Hepatocyte (in vitro differentiated cells): Measurements from ENCODE around the gene LPP. TPM values are rescaled to one million over a fixed set of nuclear protein-coding genes. Genes with fewer than 3 reads are reported as not detected.

Experiments used
- DNase-seq: peaks from one replicate; pipeline ENCODE4 v3.0.0-alpha.2; 2016; ENCODE audit warnings: low spot score
- H2AFZ ChIP-seq: fragments of 200-600 bp; sonication (generic); 2 replicates; pipeline ENCODE4 v1.6.0; 2016; ENCODE audit warnings: antibody characterized with exemption, mild to moderate bottlenecking
- H3K27ac ChIP-seq: fragments of 200-600 bp; sonication (generic); 2 replicates; pipeline ENCODE4 v1.5.1; 2016; ENCODE audit warnings: mild to moderate bottlenecking
- H3K27me3 ChIP-seq: fragments of 200-600 bp; sonication (generic); 2 replicates; pipeline ENCODE4 v1.6.1; 2016
- H3K36me3 ChIP-seq: fragments of 200-600 bp; sonication (generic); replicated peaks from 2 replicates; pipeline ENCODE4 v1.5.1; 2016; ENCODE audit warnings: low read depth; ENCODE audit not compliant: insufficient read depth
- H3K4me1 ChIP-seq: fragments of 200-600 bp; sonication (generic); 2 replicates; pipeline ENCODE4 v1.5.1; 2016; ENCODE audit warnings: mild to moderate bottlenecking, moderate library complexity; ENCODE audit not compliant: insufficient read depth
- H3K4me2 ChIP-seq: fragments of 200-600 bp; sonication (generic); 2 replicates; pipeline ENCODE4 v1.6.0; 2016
- H3K4me3 ChIP-seq: fragments of 200-600 bp; sonication (generic); 2 replicates; pipeline ENCODE4 v1.5.1; 2016; ENCODE audit warnings: mild to moderate bottlenecking
- H3K79me2 ChIP-seq: fragments of 200-600 bp; sonication (generic); 2 replicates; pipeline ENCODE4 v1.6.0; 2017; ENCODE audit warnings: mild to moderate bottlenecking
- H3K9me2 ChIP-seq: fragments of 200-600 bp; sonication (generic); replicated peaks from 2 replicates; pipeline ENCODE4 v1.6.0; 2017; ENCODE audit warnings: mild to moderate bottlenecking; ENCODE audit not compliant: insufficient read depth
- H3K9me3 ChIP-seq: fragments of 200-600 bp; sonication (generic); 2 replicates; pipeline ENCODE4 v1.5.1; 2016; ENCODE audit warnings: low read depth, mild to moderate bottlenecking
- H4K20me1 ChIP-seq: fragments of 200-600 bp; sonication (generic); 2 replicates; pipeline ENCODE4 v1.6.0; 2016; ENCODE audit warnings: mild to moderate bottlenecking; ENCODE audit not compliant: insufficient read depth, poor library complexity, severe bottlenecking
- EZH2 ChIP-seq: fragments of 200-600 bp; sonication (generic); IDR thresholded peaks from 2 replicates; pipeline ENCODE4 v1.6.1; 2016; ENCODE audit warnings: antibody characterized with exemption, mild to moderate bottlenecking, borderline replicate concordance
- EZH2phosphoT487 ChIP-seq: fragments of 200-600 bp; sonication (generic); IDR thresholded peaks from one replicate; pipeline ENCODE4 v1.6.1; 2018; ENCODE audit warnings: antibody characterized with exemption, mild to moderate bottlenecking, low read depth, moderate library complexity; ENCODE audit not compliant: unreplicated experiment, severe bottlenecking
- WGBS: methylation state at CpG from one replicate; pipeline ENCODE4 v1.1.6; 2016; ENCODE audit warnings: low lambda C conversion rate; ENCODE audit errors: missing lambda C conversion rate; 5-methylcytosine and 5-hydroxymethylcytosine counted together
- polyA plus RNA-seq: library from polyadenylated mRNA; unstranded; fragments of >200 nt; fragmentation: Nextera tagmentation; extraction: Ambion mirVana; gene quantifications from 2 replicates; pipeline ENCODE4 v1.2.1, GENCODE V29; 2016
- total RNA-seq: library from RNA; depleted of rRNA; stranded (reverse); fragments of >200 nt; gene quantifications from 2 replicates; pipeline ENCODE4 v1.2.3, GENCODE V29; 2014
- TF ChIP-seq, protein P1 (sequence below): fragments of 200-600 bp; sonication (generic); IDR thresholded peaks from 2 replicates; pipeline ENCODE4 v1.5.1; 2016; ENCODE audit warnings: antibody characterized with exemption, mild to moderate bottlenecking; ENCODE audit not compliant: poor library complexity

The LPP gene
- total and polyA plus RNA-seq, 2 experiments from 2014 or later: 53.2 to 73.8 TPM

GRCh38 chr3:188240189-188240981 lies 86.4 kb downstream of the LPP start:
- Histone ChIP-seq H3K79me2 (peaks cover 65% of the 10 kb centered on the region), H2AFZ (no peak overlapping the region), H4K20me1 (no peaks in the 10 kb centered on the region), H3K9me2 (no peaks in the 10 kb centered on the region), H3K36me3 (no peaks in the 10 kb centered on the region), H3K27me3 (no peaks in the 10 kb centered on the region), H3K4me2 (no peak overlapping the region), H3K4me3 (no peak overlapping the region), H3K9me3 (no peaks in the 10 kb centered on the region), H3K4me1 (peaks cover 14% of the 10 kb centered on the region), H3K27ac (peak overlapping the region; percentile 49)
- WGBS: 73% methylated on average over 7 of the region's 7 CpGs
- TF ChIP-seq, protein P1, sequence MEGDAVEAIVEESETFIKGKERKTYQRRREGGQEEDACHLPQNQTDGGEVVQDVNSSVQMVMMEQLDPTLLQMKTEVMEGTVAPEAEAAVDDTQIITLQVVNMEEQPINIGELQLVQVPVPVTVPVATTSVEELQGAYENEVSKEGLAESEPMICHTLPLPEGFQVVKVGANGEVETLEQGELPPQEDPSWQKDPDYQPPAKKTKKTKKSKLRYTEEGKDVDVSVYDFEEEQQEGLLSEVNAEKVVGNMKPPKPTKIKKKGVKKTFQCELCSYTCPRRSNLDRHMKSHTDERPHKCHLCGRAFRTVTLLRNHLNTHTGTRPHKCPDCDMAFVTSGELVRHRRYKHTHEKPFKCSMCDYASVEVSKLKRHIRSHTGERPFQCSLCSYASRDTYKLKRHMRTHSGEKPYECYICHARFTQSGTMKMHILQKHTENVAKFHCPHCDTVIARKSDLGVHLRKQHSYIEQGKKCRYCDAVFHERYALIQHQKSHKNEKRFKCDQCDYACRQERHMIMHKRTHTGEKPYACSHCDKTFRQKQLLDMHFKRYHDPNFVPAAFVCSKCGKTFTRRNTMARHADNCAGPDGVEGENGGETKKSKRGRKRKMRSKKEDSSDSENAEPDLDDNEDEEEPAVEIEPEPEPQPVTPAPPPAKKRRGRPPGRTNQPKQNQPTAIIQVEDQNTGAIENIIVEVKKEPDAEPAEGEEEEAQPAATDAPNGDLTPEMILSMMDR: no peak
- TF ChIP-seq EZH2 (no peak), EZH2phosphoT487 (no peak)
- no peak for DNase-seq

- peaks cover 66% of the 10 kb centered on the region for H3K79me2 ChIP-seq
- peak overlapping the region; percentile 49 for H3K27ac ChIP-seq
- TF ChIP-seq EZH2phosphoT487: no peak
- no peak for TF ChIP-seq EZH2
- TF ChIP-seq, protein P1: no peak
- DNase-seq: peak; percentile 50
- no peaks in the 10 kb centered on the region for H3K27me3 ChIP-seq
- WGBS: 46% methylated on average over 7 of the region's 7 CpGs
- no peaks in the 10 kb centered on the region for H3K36me3 ChIP-seq
- H3K9me3 ChIP-seq: no peaks in the 10 kb centered on the region
- no peak overlapping the region for H3K4me3 ChIP-seq
- H3K4me2 ChIP-seq: no peak overlapping the region
- H4K20me1 ChIP-seq: no peaks in the 10 kb centered on the region
- H3K9me2 ChIP-seq: no peaks in the 10 kb centered on the region
- no peak overlapping the region for H2AFZ ChIP-seq
- peaks cover 14% of the 10 kb centered on the region for H3K4me1 ChIP-seq
Observed at GRCh38 chr3:188241072-188241471, 87.1 kb downstream of the LPP start.

GRCh38 chr3:188241883-188242282 lies 87.9 kb downstream of the LPP start:
- no peak for TF ChIP-seq EZH2
- TF ChIP-seq, protein P1: no peak
- no peak for TF ChIP-seq EZH2phosphoT487
- H3K4me1 ChIP-seq: peaks cover 14% of the 10 kb centered on the region
- DNase-seq: no peak
- H3K27ac ChIP-seq: peak overlapping the region; percentile 49
- no peak overlapping the region for H3K4me3 ChIP-seq
- H4K20me1 ChIP-seq: no peaks in the 10 kb centered on the region
- H3K79me2 ChIP-seq: peaks cover 66% of the 10 kb centered on the region
- no peaks in the 10 kb centered on the region for H3K9me3 ChIP-seq
- no peak overlapping the region for H2AFZ ChIP-seq
- H3K4me2 ChIP-seq: no peak overlapping the region
- WGBS: 87% methylated on average over 3 of the region's 3 CpGs
- H3K9me2 ChIP-seq: no peaks in the 10 kb centered on the region
- H3K27me3 ChIP-seq: no peaks in the 10 kb centered on the region
- no peaks in the 10 kb centered on the region for H3K36me3 ChIP-seq
